Measurements from ENCODE around the gene PDSS1. TPM values are rescaled to one million over a fixed set of nuclear protein-coding genes. Genes with fewer than 3 reads are reported as not detected.

Gene PDSS1
- total RNA-seq, 4 donors from 2014 or later: 3.6 to 17.9 (median 9.2) TPM

GRCh38 chr10:26729395-26729794 lies 31.9 kb downstream of the PDSS1 start:
- intact Hi-C loops (cut with DNase I; ENCODE audit: low total_unique reads): no loop called here
- no peaks in the 10 kb centered on the region for H3K36me3 ChIP-seq

GRCh38 chr10:26730552-26730951 lies 33.1 kb downstream of the PDSS1 start:
- Histone ChIP-seq H3K4me3 (no peak overlapping the region), H3K4me1 (no peaks in the 10 kb centered on the region), H3K9me3 (no peaks in the 10 kb centered on the region), H3K27me3 (no peaks in the 10 kb centered on the region), H3K36me3 (no peaks in the 10 kb centered on the region), H3K27ac (no peak overlapping the region)
- DNase-seq: no peak
- no peak for TF ChIP-seq POLR2A (IDR thresholded peaks at IDR 0.05)
- no peak for TF ChIP-seq CTCF (IDR thresholded peaks at IDR 0.05)
- intact Hi-C loops (cut with DNase I; ENCODE audit: low total_unique reads): no loop called here

More at GRCh38 chr10:26729395-26729794, 31.9 kb downstream of the PDSS1 start:
- H3K9me3 ChIP-seq: no peaks in the 10 kb centered on the region
- H3K27me3 ChIP-seq: no peaks in the 10 kb centered on the region
- no peaks in the 10 kb centered on the region for H3K4me1 ChIP-seq
- no peak overlapping the region for H3K4me3 ChIP-seq
- no peak for DNase-seq
- TF ChIP-seq POLR2A (IDR thresholded peaks at IDR 0.05): no peak
- no peak for TF ChIP-seq CTCF (IDR thresholded peaks at IDR 0.05)
- H3K27ac ChIP-seq: no peak overlapping the region

DNA sequence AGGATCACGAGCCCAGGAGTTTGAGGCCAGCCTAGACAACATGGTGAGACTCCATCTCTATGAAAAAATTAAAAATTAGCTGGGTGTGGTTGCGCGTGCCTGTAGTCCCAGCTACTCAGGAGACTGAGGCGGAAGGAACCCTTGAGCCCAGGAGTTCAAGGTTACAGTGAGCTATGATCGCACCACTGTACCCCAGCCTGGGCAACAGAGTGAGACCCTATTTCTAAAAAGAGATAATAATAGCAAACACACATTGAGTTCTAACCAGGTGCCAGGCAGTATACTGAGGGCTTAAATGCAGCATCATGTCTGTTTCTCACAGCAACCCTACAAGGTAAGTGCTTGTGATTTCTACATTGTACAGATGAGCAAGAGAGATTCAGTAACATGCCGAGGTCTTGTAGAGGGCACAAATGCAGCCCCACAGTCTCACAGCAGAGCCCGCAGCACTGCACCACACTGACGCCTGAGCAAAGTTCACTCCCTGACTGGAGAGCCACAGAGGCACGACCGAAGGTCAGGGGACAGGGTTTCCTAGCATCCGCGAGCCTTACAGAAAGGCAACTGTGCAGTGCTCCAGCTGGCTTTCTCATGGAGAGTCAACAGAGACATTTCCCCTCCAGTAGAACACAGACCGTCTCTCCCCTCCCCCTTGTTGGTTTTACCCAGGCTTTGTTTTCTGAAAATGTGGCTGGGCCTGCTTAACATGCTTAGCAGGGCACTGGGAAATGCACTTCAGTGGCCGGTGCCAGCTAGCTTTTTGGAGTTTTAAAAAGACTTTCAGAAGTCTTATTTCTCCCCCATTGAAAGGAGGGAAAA lies 36.5 kb downstream of the PDSS1 start:
- Histone ChIP-seq H3K4me1 (no peaks in the 10 kb centered on the region), H3K27ac (no peak overlapping the region), H3K4me3 (no peak overlapping the region), H3K36me3 (no peaks in the 10 kb centered on the region), H3K9me3 (no peaks in the 10 kb centered on the region), H3K27me3 (no peaks in the 10 kb centered on the region)
- intact Hi-C loops (cut with DNase I; ENCODE audit: low total_unique reads): no loop called here
- no peak for TF ChIP-seq CTCF (IDR thresholded peaks at IDR 0.05)
- no peak for TF ChIP-seq POLR2A (IDR thresholded peaks at IDR 0.05)
- DNase-seq: no peak

GRCh38 chr10:26735435-26735834 lies 37.9 kb downstream of the PDSS1 start:
- intact Hi-C loops (cut with DNase I; ENCODE audit: low total_unique reads): no loop called here
- no peak for TF ChIP-seq POLR2A (IDR thresholded peaks at IDR 0.05)
- no peak for TF ChIP-seq CTCF (IDR thresholded peaks at IDR 0.05)
- no peak overlapping the region for H3K27ac ChIP-seq
- no peaks in the 10 kb centered on the region for H3K4me1 ChIP-seq
- H3K4me3 ChIP-seq: no peak overlapping the region
- no peaks in the 10 kb centered on the region for H3K27me3 ChIP-seq
- no peaks in the 10 kb centered on the region for H3K36me3 ChIP-seq
- DNase-seq: no peak
- no peaks in the 10 kb centered on the region for H3K9me3 ChIP-seq

GRCh38 chr10:26737730-26738129 lies 40.2 kb downstream of the PDSS1 start:
- intact Hi-C loops (cut with DNase I; ENCODE audit: low total_unique reads): no loop called here
- no peaks in the 10 kb centered on the region for H3K36me3 ChIP-seq
- no peak overlapping the region for H3K4me3 ChIP-seq
- H3K27me3 ChIP-seq: no peaks in the 10 kb centered on the region
- TF ChIP-seq CTCF (IDR thresholded peaks at IDR 0.05) (no peak), POLR2A (IDR thresholded peaks at IDR 0.05) (no peak)
- no peak for DNase-seq
- no peak overlapping the region for H3K27ac ChIP-seq
- H3K9me3 ChIP-seq: no peaks in the 10 kb centered on the region
- no peaks in the 10 kb centered on the region for H3K4me1 ChIP-seq

Data from uterus (tissue), 4 donors.